ENCODE data around the gene POTEJ. TPM values are rescaled to one million over a fixed set of nuclear protein-coding genes. Genes with fewer than 3 reads are reported as not detected.

Gene POTEJ
- total RNA-seq = not detected in 2 replicates

GRCh38 chr2:130611140-130611539 lies at the start of gene POTEJ:
TSS of gene POTEJ (plus strand) at chr2:130611440. CDS start at chr2:130611533, 93 bp downstream.

DNA sequence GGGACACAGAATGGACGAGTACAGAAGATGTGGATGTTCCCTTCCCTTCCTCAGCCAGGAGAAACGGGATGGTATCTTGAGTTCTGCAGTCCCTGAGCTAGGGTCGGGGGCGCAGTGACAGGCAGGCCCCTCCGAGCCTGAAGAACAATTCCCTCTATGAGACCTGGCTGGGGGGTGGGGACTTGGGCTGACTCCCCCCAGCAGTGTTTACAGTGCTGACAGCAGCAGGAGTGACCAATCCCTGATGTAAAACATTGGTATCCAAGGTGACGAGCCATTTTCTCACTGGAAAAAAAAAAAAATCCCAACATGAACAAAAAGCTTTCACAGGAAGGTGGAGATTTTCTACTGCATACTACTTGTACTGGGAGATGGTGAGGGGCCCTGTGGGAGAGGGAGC lies 11.8 kb upstream of the POTEJ start, which contains the start of gene CFC1:
Gene CFC1, minus strand, starts transcription at position 183 of the 400 bp plus-strand sequence. CDS start 288 bp downstream, outside the sequence.

Other genes starting within 250 kb of the POTEJ start
- not detected in 2 replicates for gene POTEI, start 102.1 kb upstream of the POTEJ start, total RNA-seq
- gene CFC1B, start 90.2 kb upstream of the POTEJ start, total RNA-seq = not detected in 2 replicates
- gene CFC1, start 11.9 kb upstream of the POTEJ start, total RNA-seq = not detected in 2 replicates
- not detected in 2 replicates for gene GPR148, start 117.6 kb downstream of the POTEJ start, total RNA-seq
- not detected in 2 replicates for gene AMER3, start 144.1 kb downstream of the POTEJ start, total RNA-seq
- gene ARHGEF4, start 225.5 kb downstream of the POTEJ start, total RNA-seq = 1.2 and 4.8 TPM in 2 replicates